ENCODE data around the gene ZMYND8. TPM values are rescaled to one million over a fixed set of nuclear protein-coding genes. Genes with fewer than 3 reads are reported as not detected.

ZMYND8 gene
- total RNA-seq, 4 donors from 2014 or later = 41.6 to 79.4 (median 60.7) TPM

- 84 to 100% methylated on average over 3 to 4 of the region's 4 CpGs for WGBS, 2 donors (ENCODE audit: low coverage in 1 of 2)
- no peak for DNase-seq
- no peak overlapping the region for H3K27ac ChIP-seq
- no peak overlapping the region for H3K4me3 ChIP-seq
- H3K36me3 ChIP-seq = peaks cover 0 to 57% (median 22%) of the 10 kb centered on the region in 4 donors
- in situ Hi-C loops (cut with MboI; ENCODE audit: low pct_ligation_motif_present in 1 of 4, low pct_unique_long_range_greater_than_20kb in 1 of 4, low sequenced_read_pairs in 3 of 4) (loop anchor here in 1 of 4 donors (25.0 kb wide), 1 partner anchor 327 kb away; no protein-coding TSS in a partner anchor), intact Hi-C loops (cut with DNase I; ENCODE audit: low total_unique reads) (no loop called here)
- H3K9me3 ChIP-seq = no peaks in the 10 kb centered on the region
- no peaks in the 10 kb centered on the region for H3K27me3 ChIP-seq
- TF ChIP-seq CTCF (IDR thresholded peaks at IDR 0.05) = no peak
- no peak for TF ChIP-seq POLR2AphosphoS5 (IDR thresholded peaks at IDR 0.05)
- no peak for TF ChIP-seq EP300 (IDR thresholded peaks at IDR 0.05; ENCODE audit: low read depth)
- TF ChIP-seq POLR2A (IDR thresholded peaks at IDR 0.05) = no peak
- H3K4me1 ChIP-seq = no peaks in the 10 kb centered on the region
These were observed 71.3 kb downstream of the ZMYND8 start for GRCh38 chr20:47285189-47285588.

GRCh38 chr20:47284373-47284772 lies 72.1 kb downstream of the ZMYND8 start:
- WGBS, 2 donors (ENCODE audit: low coverage in 1 of 2) = 100% methylated on average over 3 to 5 of the region's 5 CpGs
- in situ Hi-C loops (cut with MboI; ENCODE audit: low pct_ligation_motif_present in 1 of 4, low pct_unique_long_range_greater_than_20kb in 1 of 4, low sequenced_read_pairs in 3 of 4) (loop anchor here in 1 of 4 donors (25.0 kb wide), 1 partner anchor 328 kb away; no protein-coding TSS in a partner anchor), intact Hi-C loops (cut with DNase I; ENCODE audit: low total_unique reads) (no loop called here)
- H3K4me3 ChIP-seq = no peak overlapping the region
- TF ChIP-seq POLR2AphosphoS5 (IDR thresholded peaks at IDR 0.05) (no peak), EP300 (IDR thresholded peaks at IDR 0.05; ENCODE audit: low read depth) (no peak), POLR2A (IDR thresholded peaks at IDR 0.05) (no peak), CTCF (IDR thresholded peaks at IDR 0.05) (no peak)
- DNase-seq = no peak
- H3K27me3 ChIP-seq = no peaks in the 10 kb centered on the region
- H3K36me3 ChIP-seq = peaks cover 0 to 49% (median 19%) of the 10 kb centered on the region in 4 donors
- no peaks in the 10 kb centered on the region for H3K4me1 ChIP-seq
- no peak overlapping the region for H3K27ac ChIP-seq
- H3K9me3 ChIP-seq = no peaks in the 10 kb centered on the region

DNA sequence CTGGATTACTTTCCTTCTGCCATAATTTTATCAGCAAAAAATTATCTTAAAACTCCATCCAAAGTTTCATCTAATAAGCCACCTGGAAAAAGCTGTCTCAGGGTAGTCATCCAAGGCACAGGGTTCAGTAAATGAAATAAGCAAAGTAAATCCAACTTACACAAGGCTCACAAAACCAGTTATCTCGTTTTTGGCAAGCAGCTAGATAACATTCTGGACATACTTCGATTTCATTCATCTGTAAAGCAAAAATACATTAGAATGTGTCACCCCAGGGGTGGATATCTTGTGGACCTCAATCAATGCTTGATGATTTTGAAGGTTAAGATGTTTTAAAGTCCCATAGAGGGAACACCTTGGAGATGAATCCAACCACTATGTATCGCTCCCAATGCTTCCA lies 73.1 kb downstream of the ZMYND8 start:
- TF ChIP-seq CTCF (IDR thresholded peaks at IDR 0.05) = no peak
- no peak for TF ChIP-seq EP300 (IDR thresholded peaks at IDR 0.05; ENCODE audit: low read depth)
- TF ChIP-seq POLR2A (IDR thresholded peaks at IDR 0.05) = no peak
- DNase-seq = no peak
- in situ Hi-C loops (cut with MboI; ENCODE audit: low pct_ligation_motif_present in 1 of 4, low pct_unique_long_range_greater_than_20kb in 1 of 4, low sequenced_read_pairs in 3 of 4) = loop anchor here in 1 of 4 donors (25.0 kb wide), 1 partner anchor 329 kb away; no protein-coding TSS in a partner anchor
- 88 to 93% methylated on average over 3 of the region's 3 CpGs for WGBS, 2 donors (ENCODE audit: low coverage in 1 of 2)
- intact Hi-C loops (cut with DNase I; ENCODE audit: low total_unique reads) = no loop called here
- no peaks in the 10 kb centered on the region for H3K4me1 ChIP-seq
- no peak overlapping the region for H3K27ac ChIP-seq
- no peaks in the 10 kb centered on the region for H3K27me3 ChIP-seq
- H3K36me3 ChIP-seq = peaks cover 0 to 40% (median 15%) of the 10 kb centered on the region in 4 donors
- no peaks in the 10 kb centered on the region for H3K9me3 ChIP-seq
- no peak overlapping the region for H3K4me3 ChIP-seq

GRCh38 chr20:47282864-47283263 lies 73.6 kb downstream of the ZMYND8 start:
- Histone ChIP-seq H3K27ac (no peak overlapping the region), H3K27me3 (no peaks in the 10 kb centered on the region), H3K36me3 (peaks cover 0 to 40% (median 15%) of the 10 kb centered on the region in 4 donors), H3K9me3 (no peaks in the 10 kb centered on the region), H3K4me3 (no peak overlapping the region), H3K4me1 (no peaks in the 10 kb centered on the region)
- in situ Hi-C loops (cut with MboI; ENCODE audit: low pct_ligation_motif_present in 1 of 4, low pct_unique_long_range_greater_than_20kb in 1 of 4, low sequenced_read_pairs in 3 of 4) (loop anchor here in 1 of 4 donors (25.0 kb wide), 1 partner anchor 329 kb away; no protein-coding TSS in a partner anchor), intact Hi-C loops (cut with DNase I; ENCODE audit: low total_unique reads) (no loop called here)
- 98 to 100% methylated on average over 2 of the region's 2 CpGs for WGBS, 2 donors (ENCODE audit: low coverage in 1 of 2)
- no peak for DNase-seq
- TF ChIP-seq POLR2AphosphoS5 (IDR thresholded peaks at IDR 0.05) = no peak
- no peak for TF ChIP-seq CTCF (IDR thresholded peaks at IDR 0.05)
- no peak for TF ChIP-seq POLR2A (IDR thresholded peaks at IDR 0.05)
- TF ChIP-seq EP300 (IDR thresholded peaks at IDR 0.05; ENCODE audit: low read depth) = no peak
